Hepatocyte (in vitro differentiated cells): Measurements from ENCODE around the gene ATPAF1. TPM values are rescaled to one million over a fixed set of nuclear protein-coding genes. Genes with fewer than 3 reads are reported as not detected.

Experiments used
- DNase-seq: peaks from one replicate; pipeline ENCODE4 v3.0.0-alpha.2; 2016; ENCODE audit warnings: low spot score
- H2AFZ ChIP-seq: fragments of 200-600 bp; sonication (generic); 2 replicates; pipeline ENCODE4 v1.6.0; 2016; ENCODE audit warnings: antibody characterized with exemption, mild to moderate bottlenecking
- H3K27ac ChIP-seq: fragments of 200-600 bp; sonication (generic); 2 replicates; pipeline ENCODE4 v1.5.1; 2016; ENCODE audit warnings: mild to moderate bottlenecking
- H3K27me3 ChIP-seq: fragments of 200-600 bp; sonication (generic); 2 replicates; pipeline ENCODE4 v1.6.1; 2016
- H3K36me3 ChIP-seq: fragments of 200-600 bp; sonication (generic); replicated peaks from 2 replicates; pipeline ENCODE4 v1.5.1; 2016; ENCODE audit warnings: low read depth; ENCODE audit not compliant: insufficient read depth
- H3K4me1 ChIP-seq: fragments of 200-600 bp; sonication (generic); 2 replicates; pipeline ENCODE4 v1.5.1; 2016; ENCODE audit warnings: mild to moderate bottlenecking, moderate library complexity; ENCODE audit not compliant: insufficient read depth
- H3K4me2 ChIP-seq: fragments of 200-600 bp; sonication (generic); 2 replicates; pipeline ENCODE4 v1.6.0; 2016
- H3K4me3 ChIP-seq: fragments of 200-600 bp; sonication (generic); 2 replicates; pipeline ENCODE4 v1.5.1; 2016; ENCODE audit warnings: mild to moderate bottlenecking
- H3K79me2 ChIP-seq: fragments of 200-600 bp; sonication (generic); 2 replicates; pipeline ENCODE4 v1.6.0; 2017; ENCODE audit warnings: mild to moderate bottlenecking
- H3K9me2 ChIP-seq: fragments of 200-600 bp; sonication (generic); replicated peaks from 2 replicates; pipeline ENCODE4 v1.6.0; 2017; ENCODE audit warnings: mild to moderate bottlenecking; ENCODE audit not compliant: insufficient read depth
- H3K9me3 ChIP-seq: fragments of 200-600 bp; sonication (generic); 2 replicates; pipeline ENCODE4 v1.5.1; 2016; ENCODE audit warnings: low read depth, mild to moderate bottlenecking
- H4K20me1 ChIP-seq: fragments of 200-600 bp; sonication (generic); 2 replicates; pipeline ENCODE4 v1.6.0; 2016; ENCODE audit warnings: mild to moderate bottlenecking; ENCODE audit not compliant: insufficient read depth, poor library complexity, severe bottlenecking
- CTCF ChIP-seq: fragments of 200-600 bp; sonication (generic); IDR thresholded peaks from 2 replicates; pipeline ENCODE4 v1.5.1; 2016; ENCODE audit warnings: antibody characterized with exemption, mild to moderate bottlenecking; ENCODE audit not compliant: poor library complexity
- EZH2 ChIP-seq: fragments of 200-600 bp; sonication (generic); IDR thresholded peaks from 2 replicates; pipeline ENCODE4 v1.6.1; 2016; ENCODE audit warnings: antibody characterized with exemption, mild to moderate bottlenecking, borderline replicate concordance
- EZH2phosphoT487 ChIP-seq: fragments of 200-600 bp; sonication (generic); IDR thresholded peaks from one replicate; pipeline ENCODE4 v1.6.1; 2018; ENCODE audit warnings: antibody characterized with exemption, mild to moderate bottlenecking, low read depth, moderate library complexity; ENCODE audit not compliant: unreplicated experiment, severe bottlenecking
- WGBS: methylation state at CpG from one replicate; pipeline ENCODE4 v1.1.6; 2016; ENCODE audit warnings: low lambda C conversion rate; ENCODE audit errors: missing lambda C conversion rate; 5-methylcytosine and 5-hydroxymethylcytosine counted together
- polyA plus RNA-seq: library from polyadenylated mRNA; unstranded; fragments of >200 nt; fragmentation: Nextera tagmentation; extraction: Ambion mirVana; gene quantifications from 2 replicates; pipeline ENCODE4 v1.2.1, GENCODE V29; 2016
- total RNA-seq: library from RNA; depleted of rRNA; stranded (reverse); fragments of >200 nt; gene quantifications from 2 replicates; pipeline ENCODE4 v1.2.3, GENCODE V29; 2014

ATPAF1 gene
- total and polyA plus RNA-seq, 2 experiments from 2014 or later = 57.5 to 63.2 TPM

GRCh38 chr1:46639547-46639946 is 28.6 kb downstream of the ATPAF1 start:
- Histone ChIP-seq H3K27me3 (no peaks in the 10 kb centered on the region), H3K36me3 (no peaks in the 10 kb centered on the region), H2AFZ (no peak overlapping the region), H4K20me1 (no peaks in the 10 kb centered on the region), H3K9me3 (no peaks in the 10 kb centered on the region), H3K9me2 (no peaks in the 10 kb centered on the region), H3K4me1 (no peaks in the 10 kb centered on the region), H3K79me2 (no peaks in the 10 kb centered on the region), H3K4me2 (no peak overlapping the region), H3K4me3 (no peak overlapping the region), H3K27ac (no peak overlapping the region)
- no peak for DNase-seq
- TF ChIP-seq EZH2phosphoT487 (no peak), CTCF (no peak), EZH2 (no peak)
- WGBS = 86% methylated on average over 1 of the region's 1 CpG

GRCh38 chr1:46638921-46639320 is 29.2 kb downstream of the ATPAF1 start:
- Histone ChIP-seq H3K4me3 (no peak overlapping the region), H3K27ac (no peak overlapping the region), H3K4me2 (no peak overlapping the region), H3K9me2 (no peaks in the 10 kb centered on the region), H2AFZ (no peak overlapping the region), H3K36me3 (no peaks in the 10 kb centered on the region), H3K79me2 (no peaks in the 10 kb centered on the region), H3K4me1 (no peaks in the 10 kb centered on the region), H4K20me1 (no peaks in the 10 kb centered on the region), H3K9me3 (no peaks in the 10 kb centered on the region), H3K27me3 (no peaks in the 10 kb centered on the region)
- TF ChIP-seq EZH2phosphoT487 = no peak
- TF ChIP-seq CTCF = no peak
- no peak for TF ChIP-seq EZH2
- no peak for DNase-seq

GRCh38 chr1:46637444-46638083 is 30.6 kb downstream of the ATPAF1 start:
- TF ChIP-seq CTCF (no peak), EZH2 (no peak), EZH2phosphoT487 (no peak)
- Histone ChIP-seq H4K20me1 (no peaks in the 10 kb centered on the region), H3K9me3 (no peaks in the 10 kb centered on the region), H3K36me3 (no peaks in the 10 kb centered on the region), H3K4me2 (no peak overlapping the region), H3K27me3 (no peaks in the 10 kb centered on the region), H3K9me2 (no peaks in the 10 kb centered on the region), H3K4me3 (no peak overlapping the region), H2AFZ (no peak overlapping the region), H3K4me1 (no peaks in the 10 kb centered on the region), H3K27ac (no peak overlapping the region), H3K79me2 (no peaks in the 10 kb centered on the region)
- DNase-seq = no peak
- WGBS = 45% methylated on average over 2 of the region's 2 CpGs
